ENCODE measurements around the gene CYBA.

CYBA gene

GRCh38 chr16:88655053-88655732, 4.3 kb upstream of the CYBA start:
- no peak for DNase-seq (ENCODE audit: low spot score)
- TF ChIP-seq CTCF (IDR thresholded peaks at IDR 0.05): no peak
- Histone ChIP-seq H3K4me3 (no peak overlapping the region), H3K27ac (no peak overlapping the region)

GRCh38 chr16:88654363-88655052, 3.7 kb upstream of the CYBA start:
- no peak for TF ChIP-seq CTCF (IDR thresholded peaks at IDR 0.05)
- Histone ChIP-seq H3K27ac (no peak overlapping the region), H3K4me3 (no peak overlapping the region)
- no peak for DNase-seq (ENCODE audit: low spot score)

DNA sequence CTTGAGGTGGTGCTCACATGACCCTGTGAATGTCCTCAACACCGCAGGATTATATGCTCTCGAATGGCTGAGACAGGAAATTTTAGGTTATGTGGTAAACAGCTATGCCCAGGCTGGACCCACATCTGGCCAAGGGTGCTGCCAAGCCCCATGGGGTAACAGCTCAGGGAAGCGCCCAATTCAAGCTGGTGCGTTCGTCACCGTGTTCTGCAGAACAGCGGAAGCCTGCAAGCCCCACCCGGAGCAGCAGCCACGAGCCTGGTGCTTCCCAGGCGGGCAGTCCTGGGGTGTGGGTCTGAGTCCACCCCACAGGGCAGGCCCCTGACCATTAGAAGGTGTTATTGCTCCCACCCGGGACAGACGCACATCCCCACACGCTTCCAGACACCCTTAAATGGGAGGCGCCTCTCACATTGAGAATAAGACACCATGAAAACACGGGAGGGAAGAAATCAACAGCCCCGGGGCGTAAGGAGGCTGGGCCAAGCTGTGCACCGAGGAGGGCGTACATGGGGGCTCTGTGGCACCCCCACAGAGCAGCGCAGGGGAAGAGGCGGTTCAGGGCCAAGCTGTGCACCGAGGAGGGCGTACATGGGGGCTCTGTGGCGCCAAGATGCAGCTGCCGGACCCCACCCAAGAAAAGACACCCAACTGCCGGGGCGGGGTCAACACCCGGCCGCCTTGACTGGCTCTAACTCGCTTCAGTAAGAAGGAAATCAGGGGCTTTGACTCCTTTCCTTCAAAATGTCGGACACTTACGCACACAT, 2.9 kb upstream of the CYBA start:
- Histone ChIP-seq H3K4me3 (no peak overlapping the region), H3K27ac (no peak overlapping the region)
- no peak for TF ChIP-seq CTCF (IDR thresholded peaks at IDR 0.05)
- no peak for DNase-seq (ENCODE audit: low spot score)

DNA sequence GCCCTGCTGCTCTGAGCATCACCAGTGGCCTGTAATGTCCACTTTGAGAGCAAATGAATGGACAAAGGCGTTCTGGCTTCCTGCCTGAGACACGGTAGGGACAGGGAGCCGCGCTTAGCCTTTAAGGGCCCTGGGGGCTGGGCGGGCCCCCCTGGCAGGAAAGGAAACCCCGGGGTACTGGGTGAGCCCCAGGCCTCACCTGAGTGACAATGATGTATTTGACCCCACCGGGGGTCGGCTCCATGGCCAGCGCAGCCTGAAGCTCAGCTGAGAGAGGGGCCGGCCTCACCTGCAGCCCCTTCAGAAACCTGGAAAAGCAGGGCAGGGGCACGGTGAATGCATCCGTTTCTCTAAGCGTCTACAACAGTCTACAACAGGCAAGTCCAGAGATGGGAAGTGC, 2.2 kb upstream of the CYBA start:
- no peak overlapping the region for H3K4me3 ChIP-seq
- TF ChIP-seq CTCF (IDR thresholded peaks at IDR 0.05): no peak
- no peak for DNase-seq (ENCODE audit: low spot score)
- H3K27ac ChIP-seq: no peak overlapping the region

DNA sequence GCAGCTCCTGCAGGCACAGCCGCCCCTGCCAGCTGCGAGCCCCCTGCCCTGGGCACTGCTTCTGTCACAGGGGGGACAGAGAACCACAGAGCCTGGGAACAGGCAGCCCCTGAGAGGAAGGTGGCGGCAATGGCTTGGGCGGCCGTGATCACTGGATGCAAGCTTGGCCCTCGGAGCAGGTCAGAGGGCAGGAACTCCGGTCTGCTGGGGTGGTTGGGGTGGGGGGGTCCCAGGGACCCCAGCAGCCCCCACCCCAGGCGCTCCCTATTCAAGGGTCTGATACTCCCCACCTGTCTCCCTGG, 1.9 kb upstream of the CYBA start:
- TF ChIP-seq CTCF (IDR thresholded peaks at IDR 0.05): no peak
- DNase-seq (ENCODE audit: low spot score): no peak
- Histone ChIP-seq H3K27ac (no peak overlapping the region), H3K4me3 (no peak overlapping the region)

GRCh38 chr16:88651989-88652761, 1.3 kb upstream of the CYBA start:
- DNase-seq (ENCODE audit: low spot score): no peak
- Histone ChIP-seq H3K4me3 (no peak overlapping the region), H3K27ac (peak overlapping the region in 1 of 2 donors; percentile 89)
- TF ChIP-seq CTCF (IDR thresholded peaks at IDR 0.05): no peak
